ENCODE measurements around the gene C11orf21.
"Not testable (repeated sequence)": the region's sequence is repeated elsewhere in the genome, so short reads cannot be mapped to it uniquely, and the experiment has no call there.

The C11orf21 gene

DNA sequence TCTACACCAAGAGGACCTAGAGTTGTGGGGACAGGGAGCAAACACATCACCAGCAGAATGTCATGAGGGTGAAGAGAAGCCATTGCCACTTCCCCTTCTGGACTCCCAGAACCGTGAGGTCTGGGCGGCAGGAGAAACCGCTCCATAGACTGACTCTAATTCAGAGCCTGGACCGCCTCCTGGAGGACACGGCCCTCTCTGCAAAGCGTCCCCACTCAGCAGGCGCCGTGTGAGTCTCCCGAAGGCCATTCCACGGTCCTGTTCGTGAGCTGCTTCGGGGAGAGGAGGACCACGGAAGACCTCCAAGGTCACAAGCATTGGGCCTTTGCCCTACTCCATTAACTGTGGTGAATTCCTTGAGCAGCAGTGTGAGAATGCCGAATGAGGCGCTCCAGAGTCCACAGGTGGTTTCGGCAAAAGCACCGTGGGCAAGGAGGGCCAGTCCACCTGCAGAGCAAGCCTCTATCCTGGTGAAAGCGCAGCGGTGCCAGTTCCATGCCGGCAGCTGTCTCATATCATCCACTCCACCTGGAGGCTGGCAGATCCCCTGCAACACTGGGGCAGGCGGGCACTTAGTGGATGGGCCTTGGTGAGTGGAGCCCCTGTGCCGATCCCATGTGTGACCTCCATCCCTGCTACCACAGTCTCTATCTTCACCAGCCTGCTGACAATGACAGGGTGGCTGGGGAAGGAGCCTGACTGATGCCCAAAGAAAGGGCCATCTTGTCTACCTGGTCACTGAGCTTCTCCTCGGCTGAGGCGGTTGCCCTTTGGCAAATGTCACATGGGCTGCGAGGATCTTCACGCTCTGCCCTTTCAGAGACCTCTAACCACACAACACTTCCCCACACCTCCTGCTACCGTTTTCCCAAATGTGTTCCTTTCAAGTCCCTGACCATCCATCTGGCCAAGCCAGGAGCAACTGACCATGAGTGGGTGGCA, 7.5 kb downstream of the C11orf21 start:
- TF ChIP-seq, protein P1, sequence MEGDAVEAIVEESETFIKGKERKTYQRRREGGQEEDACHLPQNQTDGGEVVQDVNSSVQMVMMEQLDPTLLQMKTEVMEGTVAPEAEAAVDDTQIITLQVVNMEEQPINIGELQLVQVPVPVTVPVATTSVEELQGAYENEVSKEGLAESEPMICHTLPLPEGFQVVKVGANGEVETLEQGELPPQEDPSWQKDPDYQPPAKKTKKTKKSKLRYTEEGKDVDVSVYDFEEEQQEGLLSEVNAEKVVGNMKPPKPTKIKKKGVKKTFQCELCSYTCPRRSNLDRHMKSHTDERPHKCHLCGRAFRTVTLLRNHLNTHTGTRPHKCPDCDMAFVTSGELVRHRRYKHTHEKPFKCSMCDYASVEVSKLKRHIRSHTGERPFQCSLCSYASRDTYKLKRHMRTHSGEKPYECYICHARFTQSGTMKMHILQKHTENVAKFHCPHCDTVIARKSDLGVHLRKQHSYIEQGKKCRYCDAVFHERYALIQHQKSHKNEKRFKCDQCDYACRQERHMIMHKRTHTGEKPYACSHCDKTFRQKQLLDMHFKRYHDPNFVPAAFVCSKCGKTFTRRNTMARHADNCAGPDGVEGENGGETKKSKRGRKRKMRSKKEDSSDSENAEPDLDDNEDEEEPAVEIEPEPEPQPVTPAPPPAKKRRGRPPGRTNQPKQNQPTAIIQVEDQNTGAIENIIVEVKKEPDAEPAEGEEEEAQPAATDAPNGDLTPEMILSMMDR (IDR thresholded peaks at IDR 0.05; ENCODE audit: borderline replicate concordance, insufficient read depth, low read depth, low read length): no peak
- no peak overlapping the region for H3K4me3 ChIP-seq (ENCODE audit: low read depth, low read length)

DNA sequence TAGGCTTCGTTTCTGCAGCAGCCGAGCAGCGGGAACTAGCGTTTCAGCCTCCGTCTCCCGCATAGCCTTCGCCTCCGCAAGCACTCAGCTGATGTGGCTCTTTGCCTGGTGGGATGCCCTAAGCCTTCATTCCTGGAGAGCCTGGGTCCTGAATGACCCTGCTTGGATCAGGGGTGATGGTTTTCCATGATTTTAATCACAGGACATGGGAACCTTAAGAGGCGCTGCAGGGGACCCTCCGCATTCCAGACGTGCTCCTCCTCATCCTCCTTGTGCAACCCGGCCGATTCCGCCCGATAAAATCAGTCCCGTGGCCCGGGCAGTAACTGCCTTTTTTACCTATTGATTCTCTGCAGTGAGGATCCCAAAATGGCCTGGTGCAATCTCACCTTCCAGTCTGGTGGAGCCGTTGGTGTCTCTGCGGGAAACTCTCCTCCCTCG, 8.2 kb downstream of the C11orf21 start:
- no peak overlapping the region for H3K4me3 ChIP-seq (ENCODE audit: low read depth, low read length)
- TF ChIP-seq, protein P1 (IDR thresholded peaks at IDR 0.05; ENCODE audit: borderline replicate concordance, insufficient read depth, low read depth, low read length): no peak

DNA sequence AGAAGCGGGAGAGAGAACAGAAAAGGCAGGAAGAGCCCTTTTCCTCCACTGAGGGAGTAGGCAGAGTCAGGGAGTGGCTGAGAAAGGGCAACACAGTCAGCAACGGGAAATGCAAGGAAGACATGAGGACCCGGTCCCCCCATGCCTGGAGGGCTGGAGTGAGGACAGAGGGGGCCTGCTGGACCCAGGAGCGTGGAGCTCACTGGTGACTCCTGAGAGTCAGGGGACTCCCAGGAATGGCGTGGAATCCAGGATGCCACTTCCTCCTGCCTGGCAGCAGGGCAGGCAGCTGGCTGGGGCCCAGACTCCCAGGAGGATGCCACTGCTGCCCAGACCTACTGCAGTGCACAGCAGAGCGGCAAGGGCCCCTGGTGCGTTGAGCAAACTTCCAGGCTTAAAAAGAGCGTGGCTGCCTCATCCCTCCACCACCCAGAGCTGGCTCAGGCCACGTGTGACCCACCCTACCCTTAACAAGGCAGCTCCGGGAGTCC, 11.3 kb downstream of the C11orf21 start:
- TF ChIP-seq, protein P1 (IDR thresholded peaks at IDR 0.05; ENCODE audit: borderline replicate concordance, insufficient read depth, low read depth, low read length): no peak
- no peak overlapping the region for H3K4me3 ChIP-seq (ENCODE audit: low read depth, low read length)

DNA sequence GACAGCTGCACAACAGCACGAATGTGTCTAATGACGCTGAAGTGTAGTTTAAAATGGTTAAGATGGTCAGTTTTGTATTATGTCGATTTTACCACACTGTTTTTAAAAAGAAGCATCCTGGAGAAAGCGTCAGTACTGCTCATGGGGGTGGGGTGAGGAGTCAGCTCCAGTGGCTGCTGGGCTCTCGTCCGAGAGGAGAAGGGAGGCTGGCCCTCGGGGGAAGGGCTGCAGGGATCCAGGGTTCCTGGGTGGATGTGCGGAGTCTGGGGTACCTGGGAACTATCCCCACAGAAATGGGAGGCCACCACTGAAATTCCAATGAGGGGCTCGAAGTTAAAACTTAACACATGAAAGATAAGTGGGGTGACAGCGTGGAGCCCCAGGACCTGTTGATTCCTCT, 11.9 kb downstream of the C11orf21 start:
- no peak overlapping the region for H3K4me3 ChIP-seq (ENCODE audit: low read depth, low read length)
- TF ChIP-seq, protein P1 (IDR thresholded peaks at IDR 0.05; ENCODE audit: borderline replicate concordance, insufficient read depth, low read depth, low read length): no peak

DNA sequence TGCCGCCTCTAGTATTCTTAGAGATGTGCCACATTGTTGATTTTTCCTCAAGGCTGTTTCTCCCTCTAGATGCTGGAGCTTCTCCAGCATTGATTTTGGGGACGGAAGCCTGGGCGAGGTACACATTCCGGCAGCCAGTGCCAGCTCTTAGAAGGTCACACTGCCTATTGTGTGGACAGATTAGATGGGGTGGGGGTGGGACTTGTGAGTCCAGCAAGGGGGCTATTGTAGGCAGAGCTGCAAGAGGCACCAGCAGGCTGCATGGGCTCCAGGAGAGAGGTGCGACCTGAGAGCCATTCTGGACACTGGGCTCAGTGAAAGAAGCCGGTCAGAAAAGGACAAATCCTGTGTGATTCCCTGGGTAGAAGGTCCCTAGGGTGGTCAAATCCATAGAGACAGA, 12.4 kb downstream of the C11orf21 start:
- TF ChIP-seq, protein P1 (IDR thresholded peaks at IDR 0.05; ENCODE audit: borderline replicate concordance, insufficient read depth, low read depth, low read length): no peak
- H3K4me3 ChIP-seq (ENCODE audit: low read depth, low read length): no peak overlapping the region

DNA sequence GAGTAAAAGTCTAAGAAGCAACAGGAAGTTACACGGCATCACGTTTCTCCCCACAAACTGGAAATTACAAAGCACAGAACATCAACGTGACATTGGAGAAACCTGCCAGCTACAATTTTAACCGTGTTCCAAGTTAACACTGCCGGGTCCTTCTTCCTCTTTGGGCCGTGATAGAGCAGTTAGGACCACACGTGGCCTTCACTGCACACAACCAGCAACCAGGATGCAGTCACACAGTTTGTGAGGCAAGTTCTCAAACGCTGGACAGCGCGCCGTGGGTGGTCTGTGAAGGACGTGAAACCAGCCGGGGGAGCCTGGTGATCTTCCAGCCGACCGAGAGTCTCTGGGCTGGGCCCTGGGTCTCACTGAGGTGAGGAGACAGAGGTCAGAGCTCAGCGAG, 14.6 kb downstream of the C11orf21 start:
- no peak overlapping the region for H3K4me3 ChIP-seq (ENCODE audit: low read depth, low read length)
- TF ChIP-seq, protein P1 (IDR thresholded peaks at IDR 0.05; ENCODE audit: borderline replicate concordance, insufficient read depth, low read depth, low read length): no peak

DNA sequence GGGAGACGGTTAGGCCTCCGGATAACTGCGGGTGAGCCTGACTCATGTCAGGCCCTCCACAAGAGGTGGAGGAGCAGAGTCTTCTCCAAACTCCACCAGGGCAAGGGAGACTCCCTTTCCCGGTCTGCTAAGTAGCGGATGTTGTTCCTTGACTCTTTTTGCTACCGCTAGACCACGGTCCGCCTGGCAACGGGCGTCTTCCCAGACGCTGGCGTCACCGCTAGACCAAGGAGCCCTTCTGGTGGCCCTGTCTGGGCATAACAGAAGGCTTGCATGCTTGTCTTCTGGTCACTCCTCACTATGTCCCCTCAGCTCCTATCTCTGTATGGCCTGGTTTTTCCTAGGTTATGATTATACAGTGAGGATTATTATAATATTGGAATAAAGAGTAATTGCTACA, 15.4 kb downstream of the C11orf21 start:
- not testable (repeated sequence) for H3K4me3 ChIP-seq (ENCODE audit: low read depth, low read length)

All from GM12875 (cell line).